B cell (primary cell): Measurements from ENCODE around the gene CNGA2. TPM values are rescaled to one million over a fixed set of nuclear protein-coding genes. Genes with fewer than 3 reads are reported as not detected.

ENCODE experiments used
- ATAC-seq: fragments of 200-7000 bp; cut with Tn5 transposase; one replicate; pipeline ENCODE4 v1.10.0; 2021; ENCODE audit warnings: low read depth, mild to moderate bottlenecking, moderate number of reproducible peaks, moderate library complexity
- CTCF ChIA-PET: fragments of 350-600 bp; sonication (Branson Sonifier 250); formaldehyde crosslinking; loops from one replicate; lab custom pipeline; 2021; ENCODE audit warnings: antibody characterized with exemption, inconsistent platforms; lab: Charles Lee
- POLR2A ChIA-PET: fragments of 350-600 bp; sonication (Branson Sonifier 250); formaldehyde crosslinking; loops from one replicate; lab custom pipeline; 2021; ENCODE audit warnings: antibody characterized with exemption; lab: Charles Lee
- DNase-seq: peaks from one replicate; pipeline ENCODE4 v3.0.0; 2013
- H2AFZ ChIP-seq: 2 replicates; pipeline ENCODE4 v1.6.1; 2012; ENCODE audit warnings: mild to moderate bottlenecking, low read depth, low read length; ENCODE audit not compliant: insufficient read depth, poor library complexity, severe bottlenecking
- H3K27ac ChIP-seq, 2 donors: 1 replicate in 1 of 2; 2 replicates in 1 of 2; pipeline ENCODE4 v1.5.1; 2012 to 2013; ENCODE audit warnings: low read length in 2 of 2, mild to moderate bottlenecking in 2 of 2, moderate library complexity in 1 of 2
- H3K27me3 ChIP-seq, 4 experiments: fragments of 200-600 bp in 1 of 4; sonication (generic) in 1 of 4; replicated peaks in 1 of 4; 1 replicate in 2 of 4; 2 replicates in 2 of 4; pipeline versions ENCODE4 v1.6.1 to v1.7.0; 2013 to 2016; ENCODE audit warnings: low read length in 3 of 4, mild to moderate bottlenecking in 2 of 4, mixed read lengths in 1 of 4, moderate library complexity in 1 of 4; ENCODE audit not compliant: insufficient read depth in 4 of 4, control insufficient read depth in 3 of 4; ENCODE audit errors: control extremely low read depth in 1 of 4
- H3K36me3 ChIP-seq, 2 experiments: replicated peaks in 1 of 2; 1 replicate in 1 of 2; 2 replicates in 1 of 2; pipeline versions ENCODE4 v1.6.1 to v1.7.1; 2013; ENCODE audit warnings: low read length in 1 of 2; ENCODE audit not compliant: insufficient read depth in 2 of 2, control insufficient read depth in 1 of 2; ENCODE audit errors: control extremely low read depth in 1 of 2, extremely low read depth in 1 of 2
- H3K4me1 ChIP-seq, 2 donors: fragments of 200-600 bp in 1 of 2; sonication (generic) in 1 of 2; 1 replicate in 1 of 2; 2 replicates in 1 of 2; pipeline versions ENCODE4 v1.5.1 to v1.6.1; 2013 to 2017; ENCODE audit warnings: low read length in 2 of 2; ENCODE audit not compliant: control insufficient read depth in 2 of 2, insufficient read depth in 2 of 2
- H3K4me2 ChIP-seq: replicated peaks from 2 replicates; pipeline ENCODE3; 2012; ENCODE audit warnings: mild to moderate bottlenecking, low read depth, low read length; ENCODE audit not compliant: poor library complexity, severe bottlenecking
- H3K4me3 ChIP-seq, 5 experiments: fragments of 200-600 bp in 1 of 5; sonication (generic) in 1 of 5; 1 replicate in 3 of 5; 2 replicates in 2 of 5; pipeline versions ENCODE4 v1.5.1 to v1.7.0; 2011 to 2016; ENCODE audit warnings: low read length in 4 of 5, mild to moderate bottlenecking in 4 of 5, low read depth in 2 of 5, control low read depth in 1 of 5, moderate library complexity in 1 of 5; ENCODE audit not compliant: insufficient read depth in 1 of 5; ENCODE audit errors: control extremely low read depth in 1 of 5, extremely low read depth in 1 of 5
- H3K79me2 ChIP-seq: fragments of 200-600 bp; sonication (generic); one replicate; pipeline ENCODE4 v1.6.0; 2016; ENCODE audit warnings: low read length; ENCODE audit not compliant: control insufficient read depth, insufficient read depth
- H3K9ac ChIP-seq: fragments of 200-600 bp; sonication (generic); 2 replicates; pipeline ENCODE4 v1.6.1; 2017; ENCODE audit warnings: mild to moderate bottlenecking, low read length, moderate library complexity
- H3K9me3 ChIP-seq, 3 donors: one replicate each; pipeline versions ENCODE4 v1.6.1 to v1.7.1; 2013; ENCODE audit warnings: low read length in 2 of 3; ENCODE audit not compliant: control insufficient read depth in 2 of 3, insufficient read depth in 1 of 3; ENCODE audit errors: control extremely low read depth in 1 of 3
- H4K20me1 ChIP-seq: 2 replicates; pipeline ENCODE4 v1.6.0; 2012; ENCODE audit warnings: mild to moderate bottlenecking, low read length; ENCODE audit not compliant: insufficient read depth, control insufficient read depth, poor library complexity, severe bottlenecking
- H3K27ac Mint-ChIP-seq: one replicate; pipeline ENCODE4 v1.8.0; 2021; ENCODE audit warnings: mixed read lengths
- H3K27me3 Mint-ChIP-seq: one replicate; pipeline ENCODE4 v1.8.0; 2021; ENCODE audit warnings: mixed read lengths
- H3K4me1 Mint-ChIP-seq: one replicate; pipeline ENCODE4 v1.8.0; 2021; ENCODE audit warnings: mixed read lengths
- H3K4me3 Mint-ChIP-seq: one replicate; pipeline ENCODE4 v1.8.0; 2021; ENCODE audit warnings: mixed read lengths
- H3K9me3 Mint-ChIP-seq: one replicate; pipeline ENCODE4 v1.8.0; 2022; ENCODE audit warnings: mixed read lengths; ENCODE audit not compliant: insufficient read depth
- EZH2 ChIP-seq: IDR thresholded peaks from 2 replicates; pipeline ENCODE4 v1.6.1; 2012; ENCODE audit warnings: borderline replicate concordance, low read depth, mild to moderate bottlenecking, moderate library complexity, low read length; ENCODE audit not compliant: insufficient read depth, poor library complexity, severe bottlenecking
- whole genome bisulfite sequencing: methylation state at CpG from one replicate; pipeline ENCODE4 v1.1.5; 2013; ENCODE audit warnings: missing lambda C conversion rate; ENCODE audit not compliant: insufficient coverage; 5-methylcytosine and 5-hydroxymethylcytosine counted together
- intact Hi-C: fragments of 100-400 bp; cut with micrococcal nuclease; formaldehyde crosslinking; loops from one replicate; pipeline ENCODE4 v1.10.0; 2022
- polyA plus RNA-seq: library from polyadenylated mRNA; depleted of rRNA; stranded (reverse); fragments of >200 nt; gene quantifications from 2 replicates; pipeline ENCODE4 v1.2.3, GENCODE V29; 2012
- total RNA-seq, 2 donors: library from RNA; stranded (reverse); fragments of 120-200 nt in 1 of 2; gene quantifications; 1 replicate in 1 of 2; 2 replicates in 1 of 2; pipeline versions ENCODE4 v1.2.3 to v1.2.4, GENCODE V29; 2013 to 2022
- TF ChIP-seq, protein P1 (sequence below): fragments of 200-600 bp; IDR thresholded peaks from one replicate; pipeline ENCODE4 v1.8.0; 2022; ENCODE audit warnings: antibody characterized with exemption, mild to moderate bottlenecking

The CNGA2 gene
- total and polyA plus RNA-seq, 2 donors (not counting 1 experiment from before 2014, with no cell fraction given): not detected

DNA sequence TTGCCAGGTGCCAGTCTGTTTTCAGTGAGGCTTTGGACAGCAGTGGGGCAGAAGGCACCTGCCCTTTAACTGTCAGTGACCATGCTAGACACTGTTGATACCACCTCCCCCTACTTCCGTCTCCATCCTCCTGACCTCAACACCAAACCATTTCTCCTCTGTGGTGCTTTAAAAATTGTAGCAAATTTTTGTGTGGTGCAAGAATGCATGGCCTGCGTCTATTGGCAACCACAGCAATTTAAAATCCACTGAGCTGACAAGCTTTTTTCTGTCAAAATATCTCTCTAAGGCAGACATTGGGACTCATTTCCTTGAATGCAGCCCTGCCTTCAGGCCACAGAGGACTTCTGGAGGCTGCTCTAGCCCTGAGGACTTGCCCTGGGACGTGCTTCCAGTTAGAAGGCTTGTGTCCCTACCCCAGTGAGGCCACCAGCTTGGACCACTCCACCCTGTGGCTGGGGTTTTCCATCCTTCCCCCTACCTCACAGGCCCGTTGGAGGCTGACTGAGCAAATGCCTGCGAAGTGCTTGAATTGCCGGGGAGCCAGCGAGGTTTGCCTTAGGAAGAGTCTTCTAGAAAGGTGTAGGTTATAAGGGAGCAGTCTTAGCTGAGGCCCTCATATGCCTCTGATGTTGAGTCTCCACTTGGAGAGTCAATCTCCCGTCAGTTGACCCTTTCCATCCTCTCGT is 32.4 kb upstream of the CNGA2 start:
- Histone ChIP-seq H2AFZ (no peak overlapping the region), H3K9me3 (no peaks in the 10 kb centered on the region), H3K27me3 (no peaks in the 10 kb centered on the region), H3K4me1 (no peaks in the 10 kb centered on the region), H3K36me3 (no peaks in the 10 kb centered on the region), H3K27ac (no peak overlapping the region), H4K20me1 (no peaks in the 10 kb centered on the region), H3K4me3 (no peak overlapping the region), H3K4me2 (no peak overlapping the region), H3K9ac (no peak overlapping the region), H3K79me2 (no peaks in the 10 kb centered on the region)
- WGBS: 56% methylated on average over 1 of the region's 9 CpGs
- no peaks in the 10 kb centered on the region for H3K9me3 Mint-ChIP-seq
- TF ChIP-seq, protein P1, sequence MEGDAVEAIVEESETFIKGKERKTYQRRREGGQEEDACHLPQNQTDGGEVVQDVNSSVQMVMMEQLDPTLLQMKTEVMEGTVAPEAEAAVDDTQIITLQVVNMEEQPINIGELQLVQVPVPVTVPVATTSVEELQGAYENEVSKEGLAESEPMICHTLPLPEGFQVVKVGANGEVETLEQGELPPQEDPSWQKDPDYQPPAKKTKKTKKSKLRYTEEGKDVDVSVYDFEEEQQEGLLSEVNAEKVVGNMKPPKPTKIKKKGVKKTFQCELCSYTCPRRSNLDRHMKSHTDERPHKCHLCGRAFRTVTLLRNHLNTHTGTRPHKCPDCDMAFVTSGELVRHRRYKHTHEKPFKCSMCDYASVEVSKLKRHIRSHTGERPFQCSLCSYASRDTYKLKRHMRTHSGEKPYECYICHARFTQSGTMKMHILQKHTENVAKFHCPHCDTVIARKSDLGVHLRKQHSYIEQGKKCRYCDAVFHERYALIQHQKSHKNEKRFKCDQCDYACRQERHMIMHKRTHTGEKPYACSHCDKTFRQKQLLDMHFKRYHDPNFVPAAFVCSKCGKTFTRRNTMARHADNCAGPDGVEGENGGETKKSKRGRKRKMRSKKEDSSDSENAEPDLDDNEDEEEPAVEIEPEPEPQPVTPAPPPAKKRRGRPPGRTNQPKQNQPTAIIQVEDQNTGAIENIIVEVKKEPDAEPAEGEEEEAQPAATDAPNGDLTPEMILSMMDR: no peak
- no peak for TF ChIP-seq EZH2
- ATAC-seq (no peak), DNase-seq (no peak)
- POLR2A ChIA-PET: no interaction called here
- H3K4me3 Mint-ChIP-seq: no peak overlapping the region
- CTCF ChIA-PET: no interaction called here
- no peaks in the 10 kb centered on the region for H3K27me3 Mint-ChIP-seq
- H3K27ac Mint-ChIP-seq: no peak overlapping the region
- H3K4me1 Mint-ChIP-seq: no peaks in the 10 kb centered on the region
- intact Hi-C loops: no loop called here

DNA sequence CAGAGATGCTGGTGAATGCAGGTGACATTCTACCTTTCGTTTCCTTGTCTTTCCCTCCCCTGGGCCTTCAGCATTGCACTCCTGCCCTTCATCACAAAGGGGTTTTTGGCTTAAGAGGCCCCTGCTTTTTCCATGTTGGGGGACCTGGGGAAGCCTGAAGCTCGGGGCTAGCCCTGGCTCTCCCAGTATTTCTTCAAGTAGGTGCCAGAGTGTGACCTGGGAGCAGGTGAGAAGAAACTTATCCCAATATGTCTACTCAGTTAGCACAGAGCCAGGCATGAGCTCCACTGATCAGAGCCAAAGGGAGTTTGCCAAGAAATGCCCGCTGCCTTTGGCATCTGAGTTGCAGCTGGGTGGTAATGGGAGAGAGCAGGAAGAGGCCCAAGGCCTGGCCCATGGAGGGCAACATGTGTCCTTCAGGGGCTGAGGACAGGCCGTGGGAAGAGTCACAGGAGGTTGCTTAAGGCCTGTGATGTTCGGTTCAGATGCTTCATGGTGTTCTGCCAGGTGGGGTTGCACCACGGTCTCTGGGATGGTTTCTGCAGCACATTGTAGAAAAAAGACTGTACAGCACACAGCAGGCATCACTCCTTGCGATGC is 31.7 kb upstream of the CNGA2 start:
- Histone ChIP-seq H3K4me1 (no peaks in the 10 kb centered on the region), H3K4me2 (no peak overlapping the region), H3K9ac (no peak overlapping the region), H3K4me3 (no peak overlapping the region), H3K36me3 (no peaks in the 10 kb centered on the region), H3K27ac (no peak overlapping the region), H3K9me3 (no peaks in the 10 kb centered on the region), H3K79me2 (no peaks in the 10 kb centered on the region), H3K27me3 (no peaks in the 10 kb centered on the region), H2AFZ (no peak overlapping the region), H4K20me1 (no peaks in the 10 kb centered on the region)
- no peak overlapping the region for H3K27ac Mint-ChIP-seq
- intact Hi-C loops: no loop called here
- no peak for DNase-seq
- ChIA-PET CTCF (no interaction called here), POLR2A (no interaction called here)
- no peak for ATAC-seq
- H3K4me3 Mint-ChIP-seq: no peak overlapping the region
- H3K9me3 Mint-ChIP-seq: no peaks in the 10 kb centered on the region
- WGBS: 86% methylated on average over 3 of the region's 7 CpGs
- H3K4me1 Mint-ChIP-seq: no peaks in the 10 kb centered on the region
- no peak for TF ChIP-seq EZH2
- TF ChIP-seq, protein P1: no peak
- no peaks in the 10 kb centered on the region for H3K27me3 Mint-ChIP-seq
